Measurements from ENCODE around the gene NUTF2.
A peak's percentile ranks its signal among the peaks of the same experiment; 100 is the strongest.
"Not testable (repeated sequence)": the region's sequence is repeated elsewhere in the genome, so short reads cannot be mapped to it uniquely, and the experiment has no call there.

The NUTF2 gene

DNA sequence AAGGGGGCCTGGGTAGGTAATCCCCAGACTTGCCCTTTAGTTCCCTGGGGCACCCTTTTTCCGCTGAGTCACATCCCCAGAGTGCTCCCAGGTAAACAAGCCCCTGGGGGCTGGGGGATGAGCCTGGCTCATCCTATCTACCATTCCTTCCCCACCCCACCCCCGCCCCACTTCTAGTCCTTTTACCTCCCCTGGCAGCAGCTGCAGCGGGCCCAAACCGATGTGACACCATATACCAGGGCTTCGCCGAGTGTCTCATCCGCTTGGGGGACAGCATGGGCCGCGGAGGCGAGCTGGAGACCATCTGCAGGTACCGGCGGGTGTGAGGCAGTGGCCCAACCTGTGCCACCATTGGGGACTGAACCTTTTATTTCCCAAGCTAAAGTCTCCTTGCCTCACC, 38.8 kb downstream of the NUTF2 start:
- DNase-seq (ENCODE audit: low read depth), result no peak

DNA sequence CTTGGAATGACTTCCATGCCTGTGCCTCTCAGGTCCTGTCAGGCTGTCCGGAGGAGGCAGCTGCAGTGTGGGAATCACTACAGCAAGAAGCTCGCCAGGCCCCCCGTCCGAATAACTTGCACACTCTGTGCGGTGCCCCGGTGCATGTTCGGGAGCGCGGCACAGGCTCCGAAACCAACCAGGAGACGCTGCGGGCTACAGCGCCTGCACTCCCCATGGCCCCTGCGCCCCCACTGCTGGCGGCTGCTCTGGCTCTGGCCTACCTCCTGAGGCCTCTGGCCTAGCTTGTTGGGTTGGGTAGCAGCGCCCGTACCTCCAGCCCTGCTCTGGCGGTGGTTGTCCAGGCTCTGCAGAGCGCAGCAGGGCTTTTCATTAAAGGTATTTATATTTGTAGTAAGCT, 39.2 kb downstream of the NUTF2 start:
- no peak for DNase-seq (ENCODE audit: low read depth)

- no peak for DNase-seq (ENCODE audit: low read depth)
These were observed 39.7 kb downstream of the NUTF2 start for GRCh38 chr16:67886387-67886786.

GRCh38 chr16:67888331-67888730, 41.6 kb downstream of the NUTF2 start:
- no peak for DNase-seq (ENCODE audit: low read depth)

- DNase-seq (ENCODE audit: low read depth), result no peak
These were observed 45.6 kb downstream of the NUTF2 start for GRCh38 chr16:67892375-67892774.

GRCh38 chr16:67892899-67893742, 46.4 kb downstream of the NUTF2 start, which contains the start of gene PSKH1:
Gene PSKH1, plus strand, starts transcription at chr16:67893254. Its CDS starts 15,496 bp downstream, at chr16:67908750.
- peak; percentile 91 for DNase-seq (ENCODE audit: low read depth)

- DNase-seq (ENCODE audit: low read depth), result peak; percentile 10
These were observed 47.1 kb downstream of the NUTF2 start for GRCh38 chr16:67893743-67894399.

GRCh38 chr16:67897231-67897630, 50.5 kb downstream of the NUTF2 start:
- DNase-seq (ENCODE audit: low read depth), result peak; percentile 55

DNA sequence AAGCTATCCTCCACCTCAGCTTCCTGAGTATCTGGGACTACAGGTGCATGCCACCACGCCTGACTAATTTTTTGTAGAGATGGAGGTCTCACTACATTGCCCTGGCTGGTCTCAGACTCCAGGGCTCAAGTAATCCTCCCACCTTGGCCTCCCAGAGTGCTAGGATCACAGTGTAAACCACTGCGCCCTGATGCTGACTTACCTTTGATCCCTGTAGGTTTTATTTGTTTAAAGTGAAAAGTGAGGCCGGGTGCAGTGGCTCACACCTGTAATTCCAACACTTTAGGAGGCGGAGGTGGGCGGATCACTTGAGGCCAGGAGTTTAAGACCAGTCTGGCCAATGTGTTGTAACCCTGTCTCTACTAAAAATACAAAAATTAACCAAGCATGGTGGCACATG, 55.0 kb downstream of the NUTF2 start:
- DNase-seq (ENCODE audit: low read depth), result no peak

DNA sequence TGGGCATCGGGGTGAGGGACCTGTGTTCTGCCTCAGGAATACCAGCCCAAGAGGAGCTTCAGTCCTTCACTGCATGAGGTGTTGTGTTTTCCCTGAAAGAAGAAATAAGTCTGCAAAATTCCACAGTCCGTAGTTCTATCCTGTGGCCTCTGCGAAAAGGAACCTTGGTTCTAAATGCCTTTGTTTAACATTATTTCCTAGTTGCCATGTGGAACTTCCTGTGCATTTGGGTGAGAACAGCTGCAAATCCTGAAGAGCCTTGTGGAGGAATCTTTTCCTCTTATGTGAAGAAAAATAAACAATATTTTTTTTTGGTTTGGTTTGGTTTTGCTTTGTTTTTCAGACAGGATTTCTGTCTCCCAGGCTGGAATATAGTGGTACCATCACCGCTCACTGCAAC, 56.1 kb downstream of the NUTF2 start:
- no peak for DNase-seq (ENCODE audit: low read depth)

GRCh38 chr16:67907397-67908180, 60.9 kb downstream of the NUTF2 start:
- DNase-seq (ENCODE audit: low read depth), result no peak

- no peak for DNase-seq (ENCODE audit: low read depth)
These were observed 62.5 kb downstream of the NUTF2 start for GRCh38 chr16:67909056-67909742.

- peak; percentile 60 for DNase-seq (ENCODE audit: low read depth)
These were observed 63.4 kb downstream of the NUTF2 start for GRCh38 chr16:67910158-67910557.

DNA sequence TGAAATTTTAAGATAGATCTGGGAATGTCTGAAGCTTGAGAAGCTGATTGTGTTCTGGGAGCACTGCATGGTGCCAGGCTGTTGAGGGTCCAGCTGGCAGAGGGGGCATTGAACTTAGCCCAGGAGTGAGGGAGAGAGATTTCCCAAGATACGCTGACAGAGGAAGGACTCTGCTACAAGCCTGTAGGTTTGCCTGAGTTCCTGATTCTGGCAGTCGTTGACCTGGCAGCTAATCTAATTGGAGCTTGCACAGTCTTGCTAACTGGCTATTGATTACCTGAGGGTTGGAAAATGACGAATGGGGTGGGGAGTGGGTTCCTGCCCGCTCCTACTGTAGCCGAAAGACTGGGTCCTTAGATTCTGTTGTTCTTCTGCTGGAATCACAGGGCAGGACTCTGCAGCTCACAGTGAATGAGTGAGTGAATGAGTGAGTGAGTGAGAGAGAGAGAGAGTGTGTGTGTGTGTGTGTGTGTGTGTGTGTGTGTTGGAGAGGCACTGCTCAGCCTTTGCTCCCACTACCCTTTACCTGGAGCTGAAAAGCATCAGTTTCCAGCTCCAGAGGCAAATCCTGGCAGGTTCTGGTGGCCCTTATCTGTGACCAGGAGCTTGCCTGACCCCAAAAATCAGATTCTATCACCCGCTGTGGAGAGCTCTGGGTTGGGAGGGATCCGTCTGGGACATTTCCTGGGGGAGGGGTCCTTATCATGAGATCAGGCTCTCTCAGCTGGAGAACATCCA, 68.2 kb downstream of the NUTF2 start:
- DNase-seq (ENCODE audit: low read depth), result no peak

GRCh38 chr16:67915496-67915769, 68.7 kb downstream of the NUTF2 start:
- DNase-seq (ENCODE audit: low read depth), result not testable (repeated sequence)

DNA sequence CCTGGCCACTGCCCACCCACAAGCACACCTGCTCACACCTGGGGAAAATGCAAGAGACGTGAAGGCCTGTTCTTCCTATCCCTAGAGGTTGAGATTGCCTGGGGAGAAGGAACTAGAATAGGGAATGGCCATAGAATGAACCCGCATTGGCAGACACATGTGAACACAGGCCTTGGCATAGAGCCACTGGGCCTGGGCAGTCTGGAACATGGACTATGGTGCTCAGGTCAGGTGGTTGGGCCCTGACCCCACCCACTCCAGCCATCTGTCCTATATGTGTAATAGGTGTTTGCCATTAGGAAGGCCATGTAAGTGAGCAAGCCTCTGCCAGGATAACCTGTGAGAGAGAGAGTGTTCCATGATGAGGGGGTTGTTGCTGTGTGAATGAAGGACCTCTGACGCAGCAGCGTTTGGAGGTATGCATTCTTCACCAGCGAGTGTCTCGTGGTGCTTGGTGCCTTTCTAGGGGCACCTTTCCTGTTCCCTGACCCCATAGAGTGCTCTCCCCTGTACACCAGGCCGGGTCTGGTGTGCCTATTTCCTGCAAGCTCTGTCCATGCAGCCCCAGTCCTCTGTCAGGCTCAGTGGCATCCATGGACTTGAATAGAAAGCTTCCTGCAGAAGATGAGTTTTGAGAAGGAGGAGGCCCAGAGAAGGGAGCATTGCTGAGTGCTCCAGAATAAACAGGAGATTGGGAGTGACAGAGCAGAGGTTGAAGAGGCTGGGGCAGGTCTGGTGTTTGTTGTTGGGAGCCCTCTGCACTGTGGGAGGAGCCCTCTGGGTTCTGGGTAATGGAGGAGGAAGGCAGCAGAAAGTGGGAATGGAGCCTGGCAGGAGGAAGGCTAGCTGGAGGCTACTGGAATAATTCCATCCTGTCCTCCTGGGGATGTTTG, 69.3 kb downstream of the NUTF2 start:
- no peak for DNase-seq (ENCODE audit: low read depth)

DNA sequence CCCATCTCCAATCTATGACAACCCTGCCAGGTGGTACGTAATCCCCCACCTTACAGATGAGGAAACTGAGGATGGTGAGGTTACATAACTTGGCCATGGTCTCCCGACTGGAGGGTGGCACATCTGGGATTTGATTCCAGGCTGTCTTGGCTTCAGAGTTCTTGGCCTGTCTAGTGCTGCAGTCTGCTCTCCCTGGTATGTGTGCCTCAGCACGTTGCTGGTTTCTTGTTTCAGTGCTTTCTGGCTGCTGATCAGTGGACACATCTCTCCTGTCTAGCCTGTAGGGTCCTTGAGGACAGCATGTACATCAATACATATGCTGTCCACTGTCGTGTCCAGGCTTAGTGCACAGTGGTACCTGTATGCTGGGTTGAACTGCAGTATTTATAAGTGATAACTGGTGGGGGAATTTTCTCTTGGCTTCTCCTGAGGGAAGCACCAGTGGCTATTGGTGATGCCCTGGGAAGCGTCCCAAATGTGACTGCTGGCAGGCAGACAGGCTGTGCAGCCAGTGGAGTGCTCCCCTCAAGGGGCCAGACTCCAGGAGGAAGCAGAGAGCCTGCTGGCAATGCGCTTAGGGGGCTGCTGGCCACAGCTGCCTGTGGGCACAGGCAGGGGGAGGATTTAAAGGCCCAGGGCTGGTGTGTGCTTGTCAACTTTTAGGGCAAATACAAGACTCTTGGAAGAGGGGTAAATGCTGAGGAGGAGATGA, 70.6 kb downstream of the NUTF2 start:
- DNase-seq (ENCODE audit: low read depth), result no peak

- DNase-seq (ENCODE audit: low read depth), result peak; percentile 82
These were observed 71.1 kb downstream of the NUTF2 start for GRCh38 chr16:67917852-67918236.

DNA sequence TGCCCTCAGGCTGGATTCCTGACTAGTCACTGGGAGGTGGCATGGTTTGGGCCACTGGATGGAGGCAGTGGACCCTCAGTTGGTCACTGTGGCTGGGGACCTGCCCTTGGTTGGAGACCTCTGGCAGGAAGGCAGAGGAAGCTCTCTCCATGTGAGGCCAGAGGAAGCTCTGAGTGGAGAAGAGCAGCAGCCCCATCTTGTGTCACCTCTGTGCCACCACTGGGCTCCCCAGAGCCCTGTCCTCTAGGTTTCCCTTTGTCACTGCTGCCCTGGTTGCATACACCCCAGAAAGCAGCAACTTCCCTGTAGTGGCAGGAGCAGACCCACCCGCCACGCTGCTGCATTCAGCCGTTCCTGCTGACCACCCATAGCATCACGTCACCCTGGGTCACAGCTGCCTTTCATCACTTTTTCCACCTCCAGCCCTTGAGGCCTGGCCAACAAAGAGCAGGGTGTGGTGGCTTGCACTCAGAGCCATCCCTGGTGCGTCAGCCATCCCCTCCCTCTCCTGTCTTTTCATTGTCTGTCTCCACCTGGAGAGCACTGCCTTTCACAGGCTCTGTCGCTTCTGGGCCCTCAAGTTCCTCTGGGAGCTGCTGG, 73.0 kb downstream of the NUTF2 start:
- DNase-seq (ENCODE audit: low read depth), result no peak
